K562 (cell line): ENCODE results near the gene FAR2. TPM values are rescaled to one million over a fixed set of nuclear protein-coding genes. Genes with fewer than 3 reads are reported as not detected.
A peak's percentile ranks its signal among the peaks of the same experiment; 100 is the strongest.

ENCODE experiments used
- ARNT ChIP-seq, 2 experiments: fragments of 450-650 bp; IDR thresholded peaks; 2 replicates each; pipeline ENCODE4 v1.6.1; 2016; ENCODE audit warnings: mild to moderate bottlenecking in 1 of 2
- CHD1 ChIP-seq: fragments of 200-600 bp; sonication (generic); IDR thresholded peaks from one replicate; pipeline ENCODE4 v1.6.1; 2012; ENCODE audit warnings: mild to moderate bottlenecking, moderate library complexity, low read length, inconsistent platforms
- EP300 ChIP-seq: IDR thresholded peaks from 2 replicates; pipeline ENCODE4 v1.6.1; 2012; ENCODE audit warnings: low read length, improper control_type of control experiment
- KDM5B ChIP-seq: fragments of 200-600 bp; sonication (generic); IDR thresholded peaks from 2 replicates; pipeline ENCODE4 v1.6.1; 2012; ENCODE audit warnings: low read depth, mild to moderate bottlenecking, moderate library complexity, low read length, control low read depth, inconsistent platforms; ENCODE audit not compliant: insufficient replicate concordance
- SETDB1 ChIP-seq: IDR thresholded peaks from one replicate; pipeline ENCODE4 v1.6.1; 2012; ENCODE audit warnings: low read length, control low read depth, inconsistent platforms
- ZBTB40 ChIP-seq, 2 experiments: fragments of 450-650 bp in 1 of 2; sonication (generic) in 1 of 2; formaldehyde crosslinking in 1 of 2; IDR thresholded peaks; 2 replicates each; pipeline versions ENCODE4 v1.7.1 to v1.9.0; 2016 to 2022; ENCODE audit warnings: inconsistent platforms in 1 of 2, mild to moderate bottlenecking in 1 of 2, missing genetic modification reagents in 1 of 2
- ZC3H4 ChIP-seq: sonication (generic); formaldehyde crosslinking; IDR thresholded peaks from 2 replicates; pipeline ENCODE4 v1.9.0; 2021; ENCODE audit warnings: missing genetic modification reagents, borderline replicate concordance
- polyA plus RNA-seq, 8 experiments: library from polyadenylated mRNA; depleted of rRNA in 4 of 8; stranded (reverse) in 5 of 8; unstranded in 3 of 8; fragments of >200 nt; fragmentation: Nextera tagmentation in 2 of 8; fragmentation: Illumina TruSeq in 1 of 8; extraction: Ambion mirVana in 2 of 8; extraction: Trizol in 1 of 8; gene quantifications; 2 replicates each; pipeline versions ENCODE4 v1.2.1 to v1.2.3, GENCODE V29; 2011 to 2014; ENCODE audit warnings: inconsistent platforms in 1 of 8, missing spikeins in 1 of 8
- total RNA-seq, 7 experiments: library from RNA; depleted of rRNA in 6 of 7; stranded (reverse); fragments of >200 nt in 6 of 7; fragmentation: Illumina TruSeq in 2 of 7; extraction: Trizol in 2 of 7; gene quantifications; 2 replicates each; pipeline versions ENCODE4 v1.2.1 to v1.2.3, GENCODE V29; 2011 to 2021; ENCODE audit warnings: low replicate concordance in 1 of 7
- TF ChIP-seq, protein P1 (sequence below): fragments of 450-650 bp; formaldehyde crosslinking; IDR thresholded peaks from 2 replicates; pipeline ENCODE4 v1.4.0; 2022; ENCODE audit warnings: mild to moderate bottlenecking, moderate library complexity

Gene FAR2
- total and polyA plus RNA-seq, 9 of the 15 experiments (the other 6 are each of a cell fraction or from before 2014, with no cell fraction given), result 5.0 to 13.4 (median 8.5) TPM

- no peak for TF ChIP-seq ZBTB40 (IDR thresholded peaks at IDR 0.05)
- no peak for TF ChIP-seq ZBTB40 (CRISPR knock-in tag; IDR thresholded peaks at IDR 0.05)
- TF ChIP-seq, protein P1, sequence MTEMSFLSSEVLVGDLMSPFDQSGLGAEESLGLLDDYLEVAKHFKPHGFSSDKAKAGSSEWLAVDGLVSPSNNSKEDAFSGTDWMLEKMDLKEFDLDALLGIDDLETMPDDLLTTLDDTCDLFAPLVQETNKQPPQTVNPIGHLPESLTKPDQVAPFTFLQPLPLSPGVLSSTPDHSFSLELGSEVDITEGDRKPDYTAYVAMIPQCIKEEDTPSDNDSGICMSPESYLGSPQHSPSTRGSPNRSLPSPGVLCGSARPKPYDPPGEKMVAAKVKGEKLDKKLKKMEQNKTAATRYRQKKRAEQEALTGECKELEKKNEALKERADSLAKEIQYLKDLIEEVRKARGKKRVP, result no peak
- TF ChIP-seq ARNT (IDR thresholded peaks at IDR 0.05), result no peak
- TF ChIP-seq EP300, result no peak
- TF ChIP-seq KDM5B, result peak; percentile 78
- no peak for TF ChIP-seq SETDB1
- TF ChIP-seq ZC3H4 (CRISPR knock-in tag), result no peak
- TF ChIP-seq CHD1, result peak; percentile 33
Observed at GRCh38 chr12:29380536-29381523, 231.8 kb downstream of the FAR2 start, which contains the start of gene ERGIC2 (continued).
